SK-N-SH (cell line): ENCODE data around the gene FBXL7. TPM values are rescaled to one million over a fixed set of nuclear protein-coding genes. Genes with fewer than 3 reads are reported as not detected.

Source experiments
- CTCF ChIA-PET: fragments of 300-600, 350-600 bp; formaldehyde crosslinking; extraction: SDS; loops from one replicate; lab custom pipeline; 2021; lab: Yijun Ruan, JAX
- POLR2A ChIA-PET: fragments of 350-600 bp; sonication (Branson Sonifier 250); formaldehyde crosslinking; extraction: SDS; loops from one replicate; lab custom pipeline; 2020; ENCODE audit warnings: antibody characterized with exemption, inconsistent platforms; lab: Yijun Ruan, JAX
- DNase-seq: peaks from one replicate; pipeline ENCODE4 v3.0.0; 2012
- H2AFZ ChIP-seq: fragments of 200-600 bp; sonication (generic); 2 replicates; pipeline ENCODE4 v1.8.1; 2016; ENCODE audit warnings: antibody characterized with exemption, mild to moderate bottlenecking, low read depth
- H3F3A ChIP-seq: fragments of 200-600 bp; sonication (generic); replicated peaks from 2 replicates; pipeline ENCODE3; 2016; ENCODE audit warnings: antibody characterized with exemption, mild to moderate bottlenecking; ENCODE audit not compliant: insufficient read depth
- H3K27ac ChIP-seq, 2 experiments: fragments of 200-500 bp in 1 of 2; fragments of 200-600 bp in 1 of 2; sonication (Bioruptor generic) in 1 of 2; sonication (generic), shearing (Covaris generic) in 1 of 2; 2 replicates each; pipeline versions ENCODE4 v1.5.1 to v1.6.1; 2014 to 2016; ENCODE audit warnings: low read depth in 2 of 2, inconsistent platforms in 1 of 2, low read length in 1 of 2, mild to moderate bottlenecking in 1 of 2, mixed read lengths in 1 of 2
- H3K27me3 ChIP-seq: fragments of 200-600 bp; sonication (generic), shearing (Covaris generic); 2 replicates; pipeline ENCODE4 v1.6.1; 2016; ENCODE audit warnings: mixed run types; ENCODE audit not compliant: insufficient read depth
- H3K36me3 ChIP-seq, 2 experiments: fragments of 200-500 bp in 1 of 2; fragments of 200-600 bp in 1 of 2; sonication (Bioruptor generic) in 1 of 2; sonication (generic) in 1 of 2; replicated peaks in 1 of 2; 2 replicates each; pipeline versions ENCODE3 to v1.5.1; 2014 to 2016; ENCODE audit warnings: low read length in 1 of 2, mild to moderate bottlenecking in 1 of 2; ENCODE audit not compliant: insufficient read depth in 2 of 2, control insufficient read depth in 1 of 2
- H3K4me1 ChIP-seq, 2 experiments: fragments of 200-500 bp in 1 of 2; fragments of 200-600 bp in 1 of 2; sonication (Bioruptor generic) in 1 of 2; sonication (generic), shearing (Covaris generic) in 1 of 2; 2 replicates each; pipeline versions ENCODE4 v1.5.1 to v1.6.1; 2014 to 2016; ENCODE audit warnings: low read depth in 1 of 2, low read length in 1 of 2, mixed run types in 1 of 2; ENCODE audit not compliant: insufficient read depth in 2 of 2, control insufficient read depth in 1 of 2
- H3K4me2 ChIP-seq: fragments of 200-600 bp; sonication (generic), shearing (Covaris generic); 2 replicates; pipeline ENCODE4 v1.6.1; 2017; ENCODE audit warnings: mixed run types
- H3K4me3 ChIP-seq, 2 experiments: fragments of 200-500 bp in 1 of 2; fragments of 200-600 bp in 1 of 2; sonication (Bioruptor generic) in 1 of 2; sonication (generic), shearing (Covaris generic) in 1 of 2; 2 replicates each; pipeline versions ENCODE4 v1.5.1 to v1.8.1; 2014 to 2016; ENCODE audit warnings: low read depth in 2 of 2, inconsistent platforms in 1 of 2, low read length in 1 of 2, mild to moderate bottlenecking in 1 of 2, mixed read lengths in 1 of 2, moderate library complexity in 1 of 2
- H3K79me2 ChIP-seq: fragments of 200-600 bp; sonication (generic); 2 replicates; pipeline ENCODE4 v1.8.1; 2017; ENCODE audit warnings: mild to moderate bottlenecking; ENCODE audit not compliant: insufficient read depth
- H3K9ac ChIP-seq: fragments of 200-600 bp; sonication (generic); 2 replicates; pipeline ENCODE4 v1.6.1; 2017; ENCODE audit warnings: mixed run types
- H3K9me2 ChIP-seq: fragments of 200-600 bp; sonication (generic); 2 replicates; pipeline ENCODE4 v1.6.1; 2017; ENCODE audit warnings: mixed run types
- H3K9me3 ChIP-seq: fragments of 200-600 bp; sonication (generic); 2 replicates; pipeline ENCODE4 v1.6.1; 2017; ENCODE audit warnings: mixed run types, mild to moderate bottlenecking, moderate library complexity
- H4K20me1 ChIP-seq: fragments of 200-600 bp; sonication (generic); 2 replicates; pipeline ENCODE4 v1.6.1; 2017; ENCODE audit warnings: mild to moderate bottlenecking, mixed run types; ENCODE audit not compliant: insufficient read depth
- CHD2 ChIP-seq: fragments of 150-350 bp; IDR thresholded peaks from 2 replicates; pipeline ENCODE4 v1.6.1; 2018; ENCODE audit warnings: low read length; ENCODE audit not compliant: partially characterized antibody
- ELF1 ChIP-seq: IDR thresholded peaks from 2 replicates; pipeline ENCODE4 v1.4.0; 2012
- EP300 ChIP-seq, 2 experiments: IDR thresholded peaks; 2 replicates each; pipeline versions ENCODE4 v1.4.0 to v1.6.1; 2012; ENCODE audit warnings: borderline replicate concordance in 1 of 2, low read depth in 1 of 2, low read length in 1 of 2
- FOXJ3 ChIP-seq: sonication (generic); formaldehyde crosslinking; IDR thresholded peaks from 2 replicates; pipeline ENCODE4 v1.5.1; 2020; ENCODE audit warnings: mild to moderate bottlenecking, missing genetic modification reagents
- FOXM1 ChIP-seq: IDR thresholded peaks from 2 replicates; pipeline ENCODE4 v1.4.0; 2012; ENCODE audit warnings: low read depth, mild to moderate bottlenecking
- GATA2 ChIP-seq: sonication (generic); formaldehyde crosslinking; IDR thresholded peaks from 2 replicates; pipeline ENCODE4 v1.5.0; 2020; ENCODE audit warnings: mild to moderate bottlenecking, missing genetic modification reagents
- IRF3 ChIP-seq: fragments of 150-350 bp; IDR thresholded peaks from 2 replicates; pipeline ENCODE4 v1.6.1; 2016; ENCODE audit warnings: mild to moderate bottlenecking, low read depth, low read length
- JUND ChIP-seq: IDR thresholded peaks from 2 replicates; pipeline ENCODE4 v1.4.0; 2012
- MAX ChIP-seq: IDR thresholded peaks from 2 replicates; pipeline ENCODE4 v1.4.0; 2012; ENCODE audit warnings: low read depth
- MEF2A ChIP-seq: IDR thresholded peaks from 2 replicates; pipeline ENCODE4 v1.4.0; 2012; ENCODE audit warnings: low read depth, borderline replicate concordance
- MXI1 ChIP-seq: IDR thresholded peaks from 2 replicates; pipeline ENCODE4 v1.6.1; 2012; ENCODE audit warnings: mild to moderate bottlenecking, low read depth, low read length, improper control_type of control experiment
- NFIC ChIP-seq: IDR thresholded peaks from 2 replicates; pipeline ENCODE4 v1.4.0; 2012; ENCODE audit warnings: borderline replicate concordance
- RAD21 ChIP-seq: IDR thresholded peaks from 2 replicates; pipeline ENCODE4 v1.6.1; 2012; ENCODE audit warnings: mild to moderate bottlenecking, low read length
- RCOR1 ChIP-seq: fragments of 150-350 bp; IDR thresholded peaks from 2 replicates; pipeline ENCODE4 v1.6.1; 2017; ENCODE audit warnings: antibody characterized with exemption, low read length
- RFX5 ChIP-seq: IDR thresholded peaks from 2 replicates; pipeline ENCODE4 v1.6.1; 2012; ENCODE audit warnings: mild to moderate bottlenecking, improper control_type of control experiment, low read length
- TCF12 ChIP-seq: IDR thresholded peaks from 2 replicates; pipeline ENCODE4 v1.4.0; 2012
- TEAD4 ChIP-seq: IDR thresholded peaks from 2 replicates; pipeline ENCODE4 v1.4.0; 2012; ENCODE audit warnings: mild to moderate bottlenecking, borderline replicate concordance; ENCODE audit not compliant: insufficient read depth
- USF1 ChIP-seq: IDR thresholded peaks from 2 replicates; pipeline ENCODE4 v1.4.0; 2012; ENCODE audit warnings: low read depth, borderline replicate concordance
- USF2 ChIP-seq: fragments of 150-350 bp; IDR thresholded peaks from 2 replicates; pipeline ENCODE4 v1.6.1; 2017; ENCODE audit warnings: antibody characterized with exemption, low read length, low read depth, borderline replicate concordance
- YY1 ChIP-seq: IDR thresholded peaks from 2 replicates; pipeline ENCODE4 v1.4.0; 2012; ENCODE audit warnings: low read depth, mild to moderate bottlenecking
- ZBTB33 ChIP-seq: IDR thresholded peaks from 2 replicates; pipeline ENCODE4 v1.4.0; 2012; ENCODE audit warnings: low read depth, borderline replicate concordance
- WGBS: methylation state at CpG from one replicate; pipeline ENCODE4 v1.1.6; 2017; ENCODE audit warnings: low lambda C conversion rate; 5-methylcytosine and 5-hydroxymethylcytosine counted together
- polyA plus RNA-seq, 3 experiments: library from polyadenylated mRNA; depleted of rRNA; stranded (reverse); fragments of >200 nt; gene quantifications; 2 replicates each; pipeline ENCODE4 v1.2.3, GENCODE V29; 2012

Gene FBXL7
- polyA plus RNA-seq, 1 of the 3 experiments (the other 2 are of a cell fraction) = 7.0 TPM

- no peak overlapping the region for H3K9ac ChIP-seq
- peaks cover 0 to 44% of the 10 kb centered on the region in 2 experiments; a peak in 3 of 4 replicates for H3K4me1 ChIP-seq
- H3K4me3 ChIP-seq = peak overlapping the region in 1 of 2 experiments; percentile 16; a peak in 1 of 4 replicates
- DNase-seq = peak; percentile 34
- H3K79me2 ChIP-seq = peaks cover 41% of the 10 kb centered on the region; the same call in 1 of the 2 replicates
- H3K36me3 ChIP-seq = no peaks in the 10 kb centered on the region
- H2AFZ ChIP-seq = no peak overlapping the region
- H3K9me2 ChIP-seq = no peaks in the 10 kb centered on the region
- no peaks in the 10 kb centered on the region for H3F3A ChIP-seq
- POLR2A ChIA-PET = no interaction called here
- no peaks in the 10 kb centered on the region for H4K20me1 ChIP-seq
- H3K9me3 ChIP-seq = no peaks in the 10 kb centered on the region
- CTCF ChIA-PET = interaction anchor here (0.9 to 2.0 kb wide), 5 partner anchors 9 to 77 kb away, joined by 3 to 9 read pairs (median 3); partner anchors contain the start of gene FBXL7
- no peak overlapping the region; the same call in 1 of the 2 replicates for H3K4me2 ChIP-seq
- H3K27ac ChIP-seq = peak overlapping the region in 1 of 2 experiments; percentile 74; a peak in 2 of 4 replicates
- WGBS = 42% methylated on average over 10 of the region's 10 CpGs
- no peaks in the 10 kb centered on the region for H3K27me3 ChIP-seq
- no peak for TF ChIP-seq YY1
- TF ChIP-seq ZBTB33 = no peak
- TF ChIP-seq RCOR1 = no peak
- TF ChIP-seq USF2 = no peak
- TF ChIP-seq GATA2 (CRISPR knock-in tag) = peak; percentile 18
- no peak; the same call in 1 of the 2 replicates for TF ChIP-seq FOXJ3 (CRISPR knock-in tag)
- TF ChIP-seq JUND = no peak
- TF ChIP-seq NFIC = no peak
- TF ChIP-seq RFX5 = no peak
- TF ChIP-seq IRF3 = no peak
- no peak for TF ChIP-seq USF1
- TF ChIP-seq FOXM1 = no peak
- peak; percentile 35 for TF ChIP-seq CHD2
- TF ChIP-seq MEF2A = no peak
- TF ChIP-seq TCF12 = no peak
- TF ChIP-seq EP300 (IDR thresholded peaks at IDR 0.05; ENCODE audit: borderline replicate concordance in 1 of 2, low read depth in 1 of 2, low read length in 1 of 2) = 0 out of 4 replicates have a peak, but pooled peaks of 1 of the 2 experiments have one; percentile 18
- no peak for TF ChIP-seq TEAD4
- TF ChIP-seq MXI1 = peak; percentile 78
- TF ChIP-seq RAD21 = no peak; the same call in 1 of the 2 replicates
- TF ChIP-seq MAX = no peak
- TF ChIP-seq ELF1 = no peak
Measured at GRCh38 chr5:15577132-15577531, 77.2 kb downstream of the FBXL7 start.
